ENCODE results near the gene USP25.

USP25 gene

DNA sequence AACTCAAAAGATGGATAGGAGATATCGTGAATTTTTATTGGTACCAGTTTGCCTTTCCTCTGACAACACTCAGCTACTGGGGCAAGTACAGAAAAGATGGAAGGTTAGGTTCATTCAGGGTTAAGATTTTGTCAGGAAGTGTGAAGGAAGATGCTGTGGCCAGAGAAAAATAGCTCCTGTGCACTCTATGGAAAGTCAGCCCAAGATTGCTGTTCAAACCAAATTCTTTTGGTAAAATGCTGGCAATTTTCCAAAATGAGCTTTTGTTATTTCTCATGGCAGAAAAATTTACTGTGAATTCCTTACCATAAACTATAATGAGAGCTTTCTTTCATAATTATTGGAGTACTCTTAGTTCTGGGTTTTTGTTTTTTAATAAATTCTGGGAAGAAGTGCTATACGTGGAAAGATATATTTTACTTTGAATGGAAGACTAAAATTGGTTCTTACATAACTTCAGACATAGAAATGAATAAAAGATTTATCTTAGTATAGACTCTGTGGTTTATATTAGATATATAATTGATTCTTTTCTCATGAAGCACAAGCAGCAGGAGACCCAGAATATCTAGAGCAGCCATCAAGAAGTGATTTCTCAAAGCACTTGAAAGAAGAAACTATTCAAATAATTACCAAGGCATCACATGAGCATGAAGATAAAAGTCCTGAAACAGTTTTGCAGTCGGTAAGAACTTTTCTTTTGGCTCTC, 112.2 kb downstream of the USP25 start:
- H3K9me3 ChIP-seq (ENCODE audit: control insufficient read depth, insufficient read depth, low read depth, low read length), result no peaks in the 10 kb centered on the region
- H3K27ac ChIP-seq (ENCODE audit: extremely low read depth, low read depth, low read length), result no peak overlapping the region
- ChIA-PET POLR2A (no interaction called here), CTCF (no interaction called here)
- TF ChIP-seq SP2 (tag by site-specific recombination; IDR thresholded peaks at IDR 0.05) (no peak), TCF7L2 (IDR thresholded peaks at IDR 0.05; ENCODE audit: borderline replicate concordance, low read depth, low read length) (no peak), GLI2 (tag by site-specific recombination; IDR thresholded peaks at IDR 0.05; ENCODE audit: borderline replicate concordance, low read depth) (no peak), YY2 (tag by site-specific recombination; IDR thresholded peaks at IDR 0.05) (no peak), ZBTB20 (tag by site-specific recombination; IDR thresholded peaks at IDR 0.05) (no peak)
- TF ChIP-seq, protein P1, sequence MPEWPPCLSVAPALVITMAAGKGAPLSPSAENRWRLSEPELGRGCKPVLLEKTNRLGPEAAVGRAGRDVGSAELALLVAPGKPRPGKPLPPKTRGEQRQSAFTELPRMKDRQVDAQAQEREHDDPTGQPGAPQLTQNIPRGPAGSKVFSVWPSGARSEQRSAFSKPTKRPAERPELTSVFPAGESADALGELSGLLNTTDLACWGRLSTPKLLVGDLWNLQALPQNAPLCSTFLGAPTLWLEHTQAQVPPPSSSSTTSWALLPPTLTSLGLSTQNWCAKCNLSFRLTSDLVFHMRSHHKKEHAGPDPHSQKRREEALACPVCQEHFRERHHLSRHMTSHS (tag by site-specific recombination; IDR thresholded peaks at IDR 0.05), result no peak
- no peaks in the 10 kb centered on the region for H3K4me1 ChIP-seq (ENCODE audit: control insufficient read depth, insufficient read depth, low read length)
- H3K4me3 ChIP-seq (ENCODE audit: low read depth, low read length), result no peak overlapping the region
- H3K36me3 ChIP-seq (ENCODE audit: control insufficient read depth in 2 of 2, insufficient read depth in 1 of 2, low read length in 2 of 2), result peaks cover 0 to 5% of the 10 kb centered on the region in 2 experiments; a peak in 2 of 3 replicates

DNA sequence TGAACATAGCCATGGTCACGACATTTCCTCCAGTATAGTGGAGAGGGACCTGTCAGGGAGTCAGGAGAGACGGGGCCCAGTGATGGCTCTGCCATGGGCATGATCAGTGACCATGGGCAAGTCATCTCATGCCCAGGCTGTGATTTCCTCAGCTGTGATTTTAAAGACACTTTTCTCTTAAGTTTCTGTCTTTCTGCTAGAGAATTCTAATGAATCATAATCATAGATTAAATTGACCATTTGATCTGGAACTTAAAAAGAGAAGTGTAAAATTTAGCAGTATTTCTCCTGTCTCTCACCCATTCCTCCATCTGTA, 112.7 kb downstream of the USP25 start:
- Histone ChIP-seq H3K4me3 (ENCODE audit: low read depth, low read length) (no peak overlapping the region), H3K36me3 (ENCODE audit: control insufficient read depth in 2 of 2, insufficient read depth in 1 of 2, low read length in 2 of 2) (peaks cover 0 to 5% of the 10 kb centered on the region in 2 experiments; a peak in 2 of 3 replicates), H3K4me1 (ENCODE audit: control insufficient read depth, insufficient read depth, low read length) (no peaks in the 10 kb centered on the region), H3K27ac (ENCODE audit: extremely low read depth, low read depth, low read length) (no peak overlapping the region), H3K9me3 (ENCODE audit: control insufficient read depth, insufficient read depth, low read depth, low read length) (no peaks in the 10 kb centered on the region)
- ChIA-PET POLR2A (no interaction called here), CTCF (no interaction called here)
- TF ChIP-seq, protein P2, sequence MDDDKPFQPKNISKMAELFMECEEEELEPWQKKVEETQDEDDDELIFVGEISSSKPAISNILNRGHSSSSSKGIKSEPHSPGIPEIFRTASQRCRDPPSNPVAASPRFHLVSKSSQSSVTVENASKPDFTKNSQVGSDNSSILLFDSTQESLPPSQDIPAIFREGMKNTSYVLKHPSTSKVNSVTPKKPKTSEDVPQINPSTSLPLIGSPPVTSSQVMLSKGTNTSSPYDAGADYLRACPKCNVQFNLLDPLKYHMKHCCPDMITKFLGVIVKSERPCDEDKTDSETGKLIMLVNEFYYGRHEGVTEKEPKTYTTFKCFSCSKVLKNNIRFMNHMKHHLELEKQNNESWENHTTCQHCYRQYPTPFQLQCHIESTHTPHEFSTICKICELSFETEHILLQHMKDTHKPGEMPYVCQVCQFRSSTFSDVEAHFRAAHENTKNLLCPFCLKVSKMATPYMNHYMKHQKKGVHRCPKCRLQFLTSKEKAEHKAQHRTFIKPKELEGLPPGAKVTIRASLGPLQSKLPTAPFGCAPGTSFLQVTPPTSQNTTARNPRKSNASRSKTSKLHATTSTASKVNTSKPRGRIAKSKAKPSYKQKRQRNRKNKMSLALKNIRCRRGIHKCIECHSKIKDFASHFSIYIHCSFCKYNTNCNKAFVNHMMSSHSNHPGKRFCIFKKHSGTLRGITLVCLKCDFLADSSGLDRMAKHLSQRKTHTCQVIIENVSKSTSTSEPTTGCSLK (tag by site-specific recombination; IDR thresholded peaks at IDR 0.05), result no peak
- no peak for TF ChIP-seq BCL11A (tag by site-specific recombination; IDR thresholded peaks at IDR 0.05; ENCODE audit: low read depth)
- TF ChIP-seq ZNF658 (tag by site-specific recombination; IDR thresholded peaks at IDR 0.05), result no peak
- TF ChIP-seq ZBTB20 (tag by site-specific recombination; IDR thresholded peaks at IDR 0.05), result no peak
- no peak for TF ChIP-seq ZNF248 (tag by site-specific recombination; IDR thresholded peaks at IDR 0.05)
- no peak for TF ChIP-seq ZNF473 (tag by site-specific recombination; IDR thresholded peaks at IDR 0.05)
- TF ChIP-seq, protein P3, sequence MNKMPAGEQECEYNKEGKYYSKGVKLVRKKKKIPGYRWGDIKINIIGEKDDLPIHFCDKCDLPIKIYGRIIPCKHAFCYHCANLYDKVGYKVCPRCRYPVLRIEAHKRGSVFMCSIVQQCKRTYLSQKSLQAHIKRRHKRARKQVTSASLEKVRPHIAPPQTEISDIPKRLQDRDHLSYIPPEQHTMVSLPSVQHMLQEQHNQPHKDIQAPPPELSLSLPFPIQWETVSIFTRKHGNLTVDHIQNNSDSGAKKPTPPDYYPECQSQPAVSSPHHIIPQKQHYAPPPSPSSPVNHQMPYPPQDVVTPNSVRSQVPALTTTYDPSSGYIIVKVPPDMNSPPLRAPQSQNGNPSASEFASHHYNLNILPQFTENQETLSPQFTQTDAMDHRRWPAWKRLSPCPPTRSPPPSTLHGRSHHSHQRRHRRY (tag by site-specific recombination; IDR thresholded peaks at IDR 0.05), result no peak
- no peak for TF ChIP-seq ZNF621 (tag by site-specific recombination; IDR thresholded peaks at IDR 0.05)
- no peak for TF ChIP-seq OVOL3 (tag by site-specific recombination; IDR thresholded peaks at IDR 0.05)
- TF ChIP-seq ZNF354C (tag by site-specific recombination; IDR thresholded peaks at IDR 0.05; ENCODE audit: borderline replicate concordance, low read depth), result no peak
- TF ChIP-seq ZNF791 (tag by site-specific recombination; IDR thresholded peaks at IDR 0.05), result no peak
- TF ChIP-seq, protein P4, sequence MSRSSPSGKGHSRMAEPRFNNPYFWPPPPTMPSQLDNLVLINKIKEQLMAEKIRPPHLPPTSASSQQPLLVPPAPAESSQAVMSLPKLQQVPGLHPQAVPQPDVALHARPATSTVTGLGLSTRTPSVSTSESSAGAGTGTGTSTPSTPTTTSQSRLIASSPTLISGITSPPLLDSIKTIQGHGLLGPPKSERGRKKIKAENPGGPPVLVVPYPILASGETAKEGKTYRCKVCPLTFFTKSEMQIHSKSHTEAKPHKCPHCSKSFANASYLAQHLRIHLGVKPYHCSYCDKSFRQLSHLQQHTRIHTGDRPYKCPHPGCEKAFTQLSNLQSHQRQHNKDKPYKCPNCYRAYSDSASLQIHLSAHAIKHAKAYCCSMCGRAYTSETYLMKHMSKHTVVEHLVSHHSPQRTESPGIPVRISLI (tag by site-specific recombination; IDR thresholded peaks at IDR 0.05), result no peak
- no peak for TF ChIP-seq IKZF3 (tag by site-specific recombination; IDR thresholded peaks at IDR 0.05)
- TF ChIP-seq ZNF184 (tag by site-specific recombination; IDR thresholded peaks at IDR 0.05), result no peak
- TF ChIP-seq, protein P5, sequence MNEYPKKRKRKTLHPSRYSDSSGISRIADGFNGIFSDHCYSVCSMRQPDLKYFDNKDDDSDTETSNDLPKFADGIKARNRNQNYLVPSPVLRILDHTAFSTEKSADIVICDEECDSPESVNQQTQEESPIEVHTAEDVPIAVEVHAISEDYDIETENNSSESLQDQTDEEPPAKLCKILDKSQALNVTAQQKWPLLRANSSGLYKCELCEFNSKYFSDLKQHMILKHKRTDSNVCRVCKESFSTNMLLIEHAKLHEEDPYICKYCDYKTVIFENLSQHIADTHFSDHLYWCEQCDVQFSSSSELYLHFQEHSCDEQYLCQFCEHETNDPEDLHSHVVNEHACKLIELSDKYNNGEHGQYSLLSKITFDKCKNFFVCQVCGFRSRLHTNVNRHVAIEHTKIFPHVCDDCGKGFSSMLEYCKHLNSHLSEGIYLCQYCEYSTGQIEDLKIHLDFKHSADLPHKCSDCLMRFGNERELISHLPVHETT (tag by site-specific recombination; IDR thresholded peaks at IDR 0.05), result no peak
- TF ChIP-seq, protein P6, sequence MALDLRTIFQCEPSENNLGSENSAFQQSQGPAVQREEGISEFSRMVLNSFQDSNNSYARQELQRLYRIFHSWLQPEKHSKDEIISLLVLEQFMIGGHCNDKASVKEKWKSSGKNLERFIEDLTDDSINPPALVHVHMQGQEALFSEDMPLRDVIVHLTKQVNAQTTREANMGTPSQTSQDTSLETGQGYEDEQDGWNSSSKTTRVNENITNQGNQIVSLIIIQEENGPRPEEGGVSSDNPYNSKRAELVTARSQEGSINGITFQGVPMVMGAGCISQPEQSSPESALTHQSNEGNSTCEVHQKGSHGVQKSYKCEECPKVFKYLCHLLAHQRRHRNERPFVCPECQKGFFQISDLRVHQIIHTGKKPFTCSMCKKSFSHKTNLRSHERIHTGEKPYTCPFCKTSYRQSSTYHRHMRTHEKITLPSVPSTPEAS (tag by site-specific recombination; IDR thresholded peaks at IDR 0.05), result no peak
- no peak for TF ChIP-seq GLIS2 (tag by site-specific recombination; IDR thresholded peaks at IDR 0.05)
- TF ChIP-seq ZNF157 (tag by site-specific recombination; IDR thresholded peaks at IDR 0.05), result no peak

Measured in HEK293 (cell line).